GM18498 (cell line): ENCODE results near the gene BRD8.

Experiments
- ATAC-seq: cut with Tn5 transposase; IDR thresholded peaks from one replicate; pipeline ENCODE4 v1.9.1; 2021; ENCODE audit warnings: mild to moderate bottlenecking, moderate library complexity; ENCODE audit not compliant: unreplicated experiment

The BRD8 gene

DNA sequence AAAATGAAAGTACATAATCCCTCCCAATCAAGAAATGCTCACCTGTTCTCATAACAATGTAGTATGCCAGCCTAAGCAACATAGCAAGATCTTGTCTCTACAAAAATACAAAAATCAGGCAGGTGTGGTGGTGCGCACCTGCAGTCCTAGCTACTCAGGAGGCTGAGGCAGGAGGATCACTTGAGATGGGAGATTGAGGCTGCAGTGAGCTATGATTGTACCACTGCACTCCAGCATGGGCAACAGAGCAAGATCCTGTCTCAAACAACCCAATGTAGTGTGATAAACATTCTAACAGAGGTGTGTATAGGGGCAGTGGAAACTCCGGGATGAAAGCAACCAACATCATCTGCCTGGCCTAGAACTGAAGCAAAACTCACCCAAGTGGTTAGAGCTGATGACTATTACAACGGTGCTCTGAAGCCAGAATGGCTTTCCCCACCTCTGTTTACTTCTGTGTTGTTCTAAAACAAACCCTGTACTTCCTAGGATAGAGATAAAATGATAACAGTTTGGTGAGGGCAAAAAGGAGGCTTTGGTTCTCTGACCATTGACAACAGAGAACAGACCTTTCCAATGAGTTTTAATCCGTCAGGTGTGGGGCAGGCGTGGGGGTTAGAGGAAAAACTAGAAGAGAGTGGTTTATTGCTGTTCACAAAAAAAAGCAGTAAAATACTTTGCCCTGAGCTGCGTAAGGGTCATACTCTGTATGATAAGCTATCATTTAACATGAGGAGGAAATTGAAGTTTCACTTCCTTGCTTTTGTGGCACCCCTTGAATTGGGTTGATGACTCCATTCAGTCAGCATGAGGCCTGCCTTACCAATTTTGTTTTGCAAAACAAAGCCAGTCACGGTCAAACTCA is 75.7 kb downstream of the BRD8 start:
- no peak for ATAC-seq

DNA sequence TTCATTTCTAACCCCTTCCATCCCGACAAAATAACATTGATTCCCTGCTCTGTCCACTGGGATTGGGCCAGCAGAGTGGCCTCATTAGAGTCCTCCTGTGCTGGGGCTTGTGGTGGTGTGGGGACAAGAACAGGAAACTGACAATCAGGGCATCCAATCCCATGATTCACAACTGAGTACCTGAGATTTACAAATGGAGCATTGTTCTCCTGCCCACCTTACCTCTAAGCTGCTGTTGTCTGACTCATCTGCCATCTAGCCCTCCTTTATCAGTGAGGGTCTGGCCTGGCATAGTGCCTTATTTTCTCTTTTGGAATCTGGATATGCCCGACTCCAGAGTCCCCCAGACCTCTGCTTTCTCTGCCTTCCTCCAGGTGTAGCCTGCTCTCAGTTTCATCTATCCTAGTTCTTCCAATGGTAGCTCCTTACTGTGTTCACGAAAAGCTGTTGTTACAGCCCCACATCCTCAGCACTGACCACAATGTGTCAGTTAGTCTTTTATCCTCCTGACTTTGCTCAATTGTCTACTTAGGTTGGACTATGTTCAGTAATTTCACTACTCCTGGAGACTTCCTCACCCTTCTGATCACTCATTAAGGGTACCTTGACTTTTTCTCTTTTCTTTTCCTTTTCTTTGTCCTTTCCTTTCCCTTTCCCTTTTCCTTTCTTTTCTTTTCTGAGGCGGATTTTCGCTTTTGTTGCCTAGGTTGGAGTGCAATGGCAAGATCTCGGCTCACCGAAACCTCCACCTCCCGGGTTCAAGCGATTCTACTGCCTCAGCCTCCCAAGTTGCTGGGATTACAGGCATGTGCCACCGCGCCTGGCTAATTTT is 81.2 kb downstream of the BRD8 start:
- ATAC-seq: no peak

DNA sequence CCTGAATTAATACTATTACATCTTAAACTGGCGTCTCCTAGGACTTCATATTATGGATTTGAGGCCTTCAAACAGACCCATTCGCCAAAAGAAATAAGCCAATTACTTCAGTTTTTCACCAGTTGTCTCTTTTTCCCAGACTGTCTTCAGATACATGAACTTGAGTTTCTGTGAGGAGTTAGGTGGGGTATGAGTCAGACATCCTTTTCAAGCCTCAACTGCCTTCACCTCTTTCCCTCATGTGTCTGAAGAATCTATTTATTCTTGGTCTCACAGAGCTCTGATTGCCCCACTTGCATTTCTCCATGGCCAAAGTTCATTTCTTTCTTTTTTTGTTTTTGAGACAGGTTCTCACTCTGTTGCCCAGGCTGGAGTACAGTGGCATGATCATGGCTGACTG is 82.1 kb downstream of the BRD8 start:
- no peak for ATAC-seq

DNA sequence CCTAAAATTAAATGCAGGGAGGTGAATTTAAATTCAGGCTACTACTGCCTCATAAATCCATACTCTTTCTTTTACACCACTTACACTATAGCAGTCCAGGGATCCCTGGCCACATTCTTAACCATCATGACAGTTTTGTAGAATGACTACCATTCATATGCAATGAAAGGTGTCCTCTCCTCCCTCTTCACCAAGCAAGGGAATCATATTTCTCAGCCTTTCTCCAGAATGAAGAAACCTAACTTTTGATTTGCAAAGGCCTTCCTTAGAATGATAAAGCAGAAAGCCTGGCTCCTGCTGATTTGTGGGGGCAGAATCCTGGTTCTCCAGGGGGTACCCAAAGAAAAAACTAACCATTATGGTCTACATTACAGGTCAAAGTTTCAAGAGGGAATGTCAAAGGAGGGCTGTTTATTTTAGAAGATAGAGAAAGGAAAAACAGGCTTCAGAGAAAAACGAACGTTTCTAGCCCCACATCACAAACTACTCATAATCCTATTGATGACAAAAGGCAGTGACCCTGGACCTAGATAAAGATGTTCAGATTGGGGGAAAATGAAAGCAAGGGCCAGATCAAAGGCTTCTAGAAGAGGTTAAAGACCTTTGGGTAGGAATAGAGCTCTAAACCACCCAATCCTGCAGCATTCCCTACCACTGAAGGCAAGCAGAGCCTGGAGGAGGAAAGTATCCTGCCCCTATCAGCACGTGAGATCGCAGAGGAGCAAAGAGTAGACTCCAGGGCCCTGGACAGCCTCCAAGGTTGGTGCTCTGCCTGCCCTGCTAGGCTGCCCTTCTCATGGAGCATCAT is 83.1 kb downstream of the BRD8 start:
- ATAC-seq: no peak

DNA sequence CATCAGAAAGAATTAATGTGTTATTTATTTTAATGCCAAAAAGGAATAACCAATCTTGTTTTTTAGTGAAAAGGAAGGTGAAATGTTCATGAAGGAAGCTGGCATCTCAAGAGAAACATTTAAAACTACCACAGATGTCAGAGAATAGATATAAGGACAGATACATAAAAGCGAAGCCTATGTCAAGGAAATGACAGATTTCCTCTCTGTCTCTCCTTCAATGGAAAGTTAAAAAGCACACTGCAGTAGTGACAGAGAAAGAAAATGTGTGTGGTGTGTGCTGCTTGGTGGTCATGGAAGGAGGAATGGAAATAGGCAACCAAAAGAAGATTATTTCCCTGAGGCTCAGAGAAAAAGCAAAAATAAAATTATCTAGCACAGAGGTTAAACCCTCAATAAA is 85.4 kb downstream of the BRD8 start:
- no peak for ATAC-seq

DNA sequence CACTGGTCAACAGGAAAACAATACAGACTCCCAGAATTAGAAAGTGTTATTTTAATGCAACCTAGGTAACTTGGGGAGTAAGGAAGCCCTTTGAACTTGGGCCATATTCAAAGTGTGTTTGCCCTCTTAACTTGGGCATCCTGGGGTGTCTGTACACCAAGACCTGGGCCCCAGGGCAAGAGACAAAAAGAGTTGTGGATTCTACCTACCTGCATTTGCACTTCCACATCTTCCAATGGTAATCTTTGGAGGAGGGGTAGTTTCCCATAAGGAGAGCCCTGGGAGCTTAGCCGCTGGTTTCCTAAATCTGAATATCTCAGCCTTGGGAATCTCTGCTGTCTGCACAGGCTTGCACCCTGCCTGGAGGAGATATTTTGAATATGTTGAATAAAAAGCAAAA is 86.1 kb downstream of the BRD8 start:
- no peak for ATAC-seq

DNA sequence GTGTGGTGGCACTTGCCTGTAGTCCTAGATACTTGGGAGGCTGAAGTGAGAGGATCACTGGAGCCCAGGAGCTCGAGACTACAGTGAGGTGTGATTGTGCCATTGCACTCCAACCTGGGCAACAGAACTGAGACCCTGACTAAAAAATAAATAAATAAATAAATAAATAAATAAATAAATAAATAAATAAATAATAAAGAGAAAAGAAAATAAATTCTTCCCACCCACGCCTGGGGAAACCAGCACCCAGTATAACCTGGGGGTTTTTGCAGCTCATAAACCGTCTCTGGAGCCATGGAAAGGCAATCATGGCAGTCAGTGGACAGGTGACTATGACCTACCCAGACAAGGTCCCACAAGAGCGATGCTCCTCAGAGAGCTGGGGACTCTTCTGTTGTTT is 86.7 kb downstream of the BRD8 start:
- no peak for ATAC-seq
